Hair follicular keratinocyte (primary cell): ENCODE data around the gene ZCCHC17. TPM values are rescaled to one million over a fixed set of nuclear protein-coding genes. Genes with fewer than 3 reads are reported as not detected.

Experiments
- total RNA-seq: library from RNA; depleted of rRNA; stranded (reverse); fragments of >200 nt; gene quantifications from 2 replicates; pipeline ENCODE4 v1.2.3, GENCODE V29; 2015

ZCCHC17 gene
- 49.7 and 57.3 TPM in 2 replicates for total RNA-seq

GRCh38 chr1:31296486-31297276 lies at the start of gene ZCCHC17, which contains the start of gene SNRNP40:
TSS of gene ZCCHC17 (plus strand) at chr1:31297032. CDS start at chr1:31310099, 13,067 bp downstream.
TSS of gene SNRNP40 (minus strand) at chr1:31296788. CDS start at chr1:31296751, 37 bp downstream.

DNA sequence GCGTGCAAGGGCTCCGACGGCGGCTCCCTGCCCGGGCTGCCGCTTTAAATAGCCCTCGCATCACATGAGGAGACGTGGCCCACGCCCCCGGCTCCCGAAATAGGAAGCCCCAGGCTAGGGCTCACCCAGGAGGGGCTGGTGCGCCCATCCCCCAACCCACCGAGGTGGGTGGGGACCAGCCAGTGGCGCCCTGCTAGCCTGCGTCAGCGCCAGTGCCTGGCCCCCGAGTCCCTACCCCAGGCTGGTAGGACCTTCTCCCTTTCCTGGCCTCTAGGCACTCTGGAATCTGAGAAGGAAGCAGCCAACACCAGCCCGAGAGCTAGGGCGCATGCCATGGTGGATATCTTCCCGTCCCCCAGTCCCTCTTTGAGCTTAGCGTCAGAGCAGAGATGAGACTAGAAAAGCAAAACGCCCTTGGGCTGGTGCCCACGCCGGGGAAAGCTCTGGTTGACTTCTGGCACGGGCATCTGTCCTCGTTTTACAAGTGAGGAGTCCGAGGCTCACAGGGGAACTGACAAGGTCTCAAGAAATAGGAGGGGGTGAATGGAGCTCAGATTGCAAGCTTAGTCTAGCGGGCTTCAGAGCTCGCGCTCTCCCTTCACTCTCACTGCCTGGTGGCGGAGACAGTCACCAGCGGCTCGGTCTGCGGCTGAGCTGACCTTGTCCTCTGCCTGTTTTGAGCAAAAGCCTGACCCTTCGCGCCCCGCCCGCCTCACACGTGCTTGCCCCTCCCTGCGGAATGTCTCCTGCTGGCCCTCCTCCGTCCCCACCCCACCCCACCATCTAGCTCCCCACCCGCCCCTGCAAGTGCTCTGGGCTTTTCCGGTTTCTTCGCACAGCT lies 76.4 kb downstream of the ZCCHC17 start, which contains the start of gene FABP3:
TSS of gene FABP3 (minus strand) at position 21 of the 841 bp plus-strand sequence. CDS start 62 bp downstream, outside the sequence.

GRCh38 chr1:31412732-31413404 lies 116.0 kb downstream of the ZCCHC17 start, which contains the start of gene SERINC2:
TSS of gene SERINC2 (plus strand) at chr1:31413213. CDS start at chr1:31413266, 53 bp downstream.

Other genes with a start within 250 kb of the ZCCHC17 start
- gene PUM1, start 231.3 kb upstream of the ZCCHC17 start, total RNA-seq, result 41.1 and 45.9 TPM in 2 replicates
- not detected in 2 replicates for gene NKAIN1, start 57.1 kb upstream of the ZCCHC17 start, total RNA-seq
- 47.5 and 74.3 TPM in 2 replicates for gene SNRNP40, start 244 bp upstream of the ZCCHC17 start, total RNA-seq
- 3.2 TPM in 1 of 2 replicates, not detected in the other for gene FABP3, start 76.0 kb downstream of the ZCCHC17 start, total RNA-seq
- gene SERINC2, start 116.2 kb downstream of the ZCCHC17 start, total RNA-seq, result 362 and 491 TPM in 2 replicates